Subcutaneous preadipocyte (primary cell): ENCODE results near the gene HTR7. TPM values are rescaled to one million over a fixed set of nuclear protein-coding genes. Genes with fewer than 3 reads are reported as not detected.

ENCODE experiments used
- small RNA-seq: library from RNA; depleted of rRNA; stranded (forward); fragments of <200 nt; gene quantifications from one replicate; pipeline ENCODE3, GENCODE V24; 2012
- total RNA-seq: library from RNA; depleted of rRNA; stranded (reverse); fragments of >200 nt; gene quantifications from 2 replicates; pipeline ENCODE4 v1.2.3, GENCODE V29; 2012

Gene HTR7
- 0.37 and 2.2 TPM in 2 replicates for total RNA-seq

DNA sequence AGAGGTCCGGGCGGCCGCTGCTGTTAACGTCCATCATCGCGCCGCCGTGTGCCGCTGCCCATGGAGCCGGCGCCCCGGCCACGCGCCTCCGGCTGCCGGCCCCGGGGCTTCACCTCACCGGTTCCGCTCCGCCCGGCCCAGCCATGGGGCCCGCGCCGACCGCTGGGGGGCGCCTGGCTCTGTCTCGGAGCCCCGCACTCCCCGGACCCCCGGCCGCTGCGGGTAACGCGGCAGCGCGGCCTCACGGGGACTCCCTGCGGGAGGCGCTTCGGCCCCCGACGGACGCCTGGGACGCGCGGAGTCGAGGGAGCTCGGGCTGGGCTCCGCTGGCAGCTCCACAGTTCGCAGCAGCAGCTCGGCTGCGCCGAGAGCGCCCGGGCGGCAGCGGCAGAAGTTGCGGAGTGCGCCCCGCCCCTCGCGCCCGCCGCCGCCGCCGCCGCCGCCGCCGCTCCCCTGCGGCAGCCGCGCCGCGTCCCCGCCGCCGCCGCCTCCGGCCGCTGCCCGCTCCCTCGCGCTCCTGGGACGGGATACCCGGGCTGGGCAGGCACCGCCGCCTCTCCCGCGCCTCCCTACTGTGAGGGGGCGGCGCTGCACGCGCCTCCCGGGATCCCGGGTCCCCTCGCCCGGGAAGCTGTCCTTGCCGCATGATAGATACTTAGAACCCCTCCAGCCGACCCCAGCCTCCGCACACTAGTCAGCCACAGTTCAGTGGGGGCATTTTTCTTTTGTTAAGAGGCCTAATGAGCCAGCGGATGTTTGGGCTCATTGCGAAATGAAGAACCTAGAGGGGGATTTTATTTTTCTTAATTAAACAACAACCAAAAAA, at the start of gene HTR7:
Gene HTR7 (minus strand): TSS at position 405 of the 826 bp plus-strand sequence. CDS start 368 bp downstream, at position 37.

DNA sequence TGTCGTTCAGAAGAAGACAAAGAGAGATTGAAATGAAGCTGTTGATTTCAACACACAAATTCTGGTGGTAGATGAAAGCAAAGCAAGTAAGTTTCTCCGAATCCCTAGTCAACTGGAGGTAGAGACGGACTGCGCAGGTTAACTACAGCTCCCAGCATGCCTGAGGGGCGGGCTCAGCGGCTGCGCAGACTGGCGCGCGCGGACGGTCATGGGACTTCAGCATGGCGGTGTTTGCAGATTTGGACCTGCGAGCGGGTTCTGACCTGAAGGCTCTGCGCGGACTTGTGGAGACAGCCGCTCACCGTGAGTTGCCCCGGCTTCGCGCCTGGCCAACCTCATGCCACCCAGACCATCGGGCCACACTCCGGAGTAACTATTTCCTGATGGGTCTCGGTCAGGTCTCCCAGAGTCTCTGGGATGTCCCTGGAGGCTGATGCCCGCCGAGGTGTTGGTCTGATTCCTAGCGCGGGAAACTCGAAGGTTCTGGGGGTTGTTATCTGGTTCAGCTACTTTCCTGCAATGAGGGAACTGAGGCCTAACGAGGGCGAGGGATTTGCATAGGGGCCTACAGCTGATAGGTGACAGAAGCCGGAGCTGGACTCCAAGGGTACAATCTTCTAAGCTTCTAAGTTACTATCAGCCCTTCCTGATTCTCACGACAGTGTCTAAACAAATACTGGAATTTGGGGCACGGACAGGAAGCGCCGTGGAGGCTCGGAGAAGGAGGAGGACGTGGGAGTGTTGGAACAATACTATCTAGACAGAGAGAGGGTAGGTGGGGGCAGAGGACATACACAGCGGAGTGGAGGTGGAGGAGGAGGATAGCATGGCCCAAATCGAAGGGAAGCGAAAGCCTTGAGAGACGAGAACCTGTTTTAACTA, 14.2 kb upstream of the HTR7 start, which contains the start of gene RPP30:
Gene RPP30 (plus strand): TSS at position 209 of the 882 bp plus-strand sequence. CDS start 13 bp downstream, at position 222.

Small RNAs within 50 kb of the gene (small RNA-seq; reads per million reads assigned to genes)
- gene RF00019 = not detected

Other genes starting within 250 kb of the HTR7 start
- gene RPP30, start 13.9 kb upstream of the HTR7 start, total RNA-seq = 40.4 and 49.9 TPM in 2 replicates
- gene ANKRD1, start 63.0 kb upstream of the HTR7 start, total RNA-seq = 0.20 TPM in 1 of 2 replicates, not detected in the other